Measurements from ENCODE around the gene SARM1. TPM values are rescaled to one million over a fixed set of nuclear protein-coding genes. Genes with fewer than 3 reads are reported as not detected.
A peak's percentile ranks its signal among the peaks of the same experiment; 100 is the strongest.

Gene SARM1
- total and polyA plus RNA-seq, 2 of the 13 experiments (the other 11 are each of a cell fraction or from before 2014, with no cell fraction given): 0.73 to 0.86 TPM

DNA sequence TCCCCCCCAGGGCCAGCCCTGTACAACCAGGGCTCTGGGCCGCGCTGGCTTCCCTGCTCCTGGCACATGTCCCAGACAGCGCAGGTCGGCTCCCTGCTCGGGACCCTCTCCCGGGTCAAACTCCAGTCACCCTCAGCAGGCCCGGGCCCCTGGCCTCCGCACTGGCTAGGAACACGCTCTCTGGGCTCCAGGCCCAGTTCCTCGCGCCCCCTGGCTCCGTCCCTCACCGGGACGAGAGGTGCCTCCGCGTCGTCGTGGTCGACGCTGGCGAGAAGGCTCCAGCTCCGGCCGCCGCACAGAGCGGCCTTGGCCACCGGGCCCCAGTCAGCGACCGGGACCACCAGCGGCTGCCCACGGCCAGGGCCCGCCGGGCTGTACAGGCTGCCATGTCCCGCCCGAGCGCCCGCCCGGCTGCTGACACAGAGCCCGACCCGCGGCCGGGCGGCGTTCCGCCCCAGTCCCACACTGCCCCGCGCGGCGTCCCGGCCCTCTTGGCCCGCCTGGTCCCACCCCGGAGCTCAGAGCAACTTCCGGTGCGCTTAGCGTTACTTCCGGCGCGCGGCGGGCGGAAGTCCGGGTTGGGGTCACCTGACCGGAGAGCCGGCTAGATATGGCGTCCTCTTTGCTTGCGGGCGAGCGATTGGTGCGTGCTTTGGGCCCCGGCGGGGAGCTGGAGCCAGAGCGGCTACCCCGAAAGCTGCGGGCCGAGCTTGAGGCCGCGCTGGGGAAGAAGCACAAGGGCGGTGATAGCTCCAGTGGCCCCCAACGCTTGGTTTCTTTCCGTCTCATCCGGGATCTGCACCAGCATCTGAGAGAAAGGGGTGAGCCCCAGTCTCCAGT lies 14.2 kb upstream of the SARM1 start, which contains the start of gene POLDIP2 (continued):
- TF ChIP-seq, protein P1, sequence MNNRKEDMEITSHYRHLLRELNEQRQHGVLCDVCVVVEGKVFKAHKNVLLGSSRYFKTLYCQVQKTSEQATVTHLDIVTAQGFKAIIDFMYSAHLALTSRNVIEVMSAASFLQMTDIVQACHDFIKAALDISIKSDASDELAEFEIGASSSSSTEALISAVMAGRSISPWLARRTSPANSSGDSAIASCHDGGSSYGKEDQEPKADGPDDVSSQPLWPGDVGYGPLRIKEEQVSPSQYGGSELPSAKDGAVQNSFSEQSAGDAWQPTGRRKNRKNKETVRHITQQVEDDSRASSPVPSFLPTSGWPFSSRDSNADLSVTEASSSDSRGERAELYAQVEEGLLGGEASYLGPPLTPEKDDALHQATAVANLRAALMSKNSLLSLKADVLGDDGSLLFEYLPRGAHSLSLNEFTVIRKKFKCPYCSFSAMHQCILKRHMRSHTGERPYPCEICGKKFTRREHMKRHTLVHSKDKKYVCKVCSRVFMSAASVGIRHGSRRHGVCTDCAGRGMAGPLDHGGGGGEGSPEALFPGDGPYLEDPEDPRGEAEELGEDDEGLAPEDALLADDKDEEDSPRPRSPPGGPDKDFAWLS (CRISPR knock-in tag; IDR thresholded peaks at IDR 0.05; ENCODE audit: borderline replicate concordance): no peak
- TF ChIP-seq U2AF2 (IDR thresholded peaks at IDR 0.05; ENCODE audit: low read depth, low read length) (no peak), ZNF232 (CRISPR knock-in tag; IDR thresholded peaks at IDR 0.05; ENCODE audit: borderline replicate concordance) (no peak; the same call in 1 of the 2 replicates), HNRNPL (IDR thresholded peaks at IDR 0.05; ENCODE audit: low read depth, low read length) (no peak), TSC22D2 (CRISPR knock-in tag; IDR thresholded peaks at IDR 0.05; ENCODE audit: borderline replicate concordance) (peak; percentile 63; the same call in 1 of the 2 replicates), XBP1 (CRISPR knock-in tag; IDR thresholded peaks at IDR 0.05) (no peak), RFXAP (CRISPR knock-in tag; IDR thresholded peaks at IDR 0.05; ENCODE audit: borderline replicate concordance) (peak; percentile 56; the same call in 1 of the 2 replicates), JUND (CRISPR knock-in tag; IDR thresholded peaks at IDR 0.05) (no peak), SMAD3 (CRISPR knock-in tag; IDR thresholded peaks at IDR 0.05) (peak; percentile 86), ZNF550 (CRISPR knock-in tag; IDR thresholded peaks at IDR 0.05; ENCODE audit: borderline replicate concordance) (no peak), NFIC (IDR thresholded peaks at IDR 0.05; ENCODE audit: low read length) (peak; percentile 46; the same call in 1 of the 2 replicates), TBL1XR1 (IDR thresholded peaks at IDR 0.05; ENCODE audit: borderline replicate concordance, low read length, partially characterized antibody) (peak; percentile 7), TEAD2 (CRISPR knock-in tag; IDR thresholded peaks at IDR 0.05) (no peak), ZNF431 (CRISPR knock-in tag; IDR thresholded peaks at IDR 0.05; ENCODE audit: borderline replicate concordance, low read depth) (no peak), HDAC1 (CRISPR knock-in tag; IDR thresholded peaks at IDR 0.05) (peak; percentile 99), GABPA (IDR thresholded peaks at IDR 0.05; ENCODE audit: low read depth, low read length) (peak; percentile 98), GABPA (CRISPR knock-in tag; IDR thresholded peaks at IDR 0.05; ENCODE audit: low read depth) (peak; percentile 95), TARDBP (CRISPR knock-in tag; IDR thresholded peaks at IDR 0.05) (peak; percentile 97), ZNF234 (CRISPR knock-in tag; conservative IDR thresholded peaks at IDR 0.05) (no peak; the same call in 1 of the 2 replicates), FIP1L1 (IDR thresholded peaks at IDR 0.05; ENCODE audit: borderline replicate concordance, insufficient read depth, low read depth, low read length) (no peak), GABPB1 (CRISPR knock-in tag; IDR thresholded peaks at IDR 0.05) (peak; percentile 98), JUNB (CRISPR knock-in tag; IDR thresholded peaks at IDR 0.05; ENCODE audit: borderline replicate concordance) (no peak), SRSF1 (optimal IDR thresholded peaks at IDR 0.05; ENCODE audit: low read depth, low read length) (peak; percentile 64)
- TF ChIP-seq, protein P2, sequence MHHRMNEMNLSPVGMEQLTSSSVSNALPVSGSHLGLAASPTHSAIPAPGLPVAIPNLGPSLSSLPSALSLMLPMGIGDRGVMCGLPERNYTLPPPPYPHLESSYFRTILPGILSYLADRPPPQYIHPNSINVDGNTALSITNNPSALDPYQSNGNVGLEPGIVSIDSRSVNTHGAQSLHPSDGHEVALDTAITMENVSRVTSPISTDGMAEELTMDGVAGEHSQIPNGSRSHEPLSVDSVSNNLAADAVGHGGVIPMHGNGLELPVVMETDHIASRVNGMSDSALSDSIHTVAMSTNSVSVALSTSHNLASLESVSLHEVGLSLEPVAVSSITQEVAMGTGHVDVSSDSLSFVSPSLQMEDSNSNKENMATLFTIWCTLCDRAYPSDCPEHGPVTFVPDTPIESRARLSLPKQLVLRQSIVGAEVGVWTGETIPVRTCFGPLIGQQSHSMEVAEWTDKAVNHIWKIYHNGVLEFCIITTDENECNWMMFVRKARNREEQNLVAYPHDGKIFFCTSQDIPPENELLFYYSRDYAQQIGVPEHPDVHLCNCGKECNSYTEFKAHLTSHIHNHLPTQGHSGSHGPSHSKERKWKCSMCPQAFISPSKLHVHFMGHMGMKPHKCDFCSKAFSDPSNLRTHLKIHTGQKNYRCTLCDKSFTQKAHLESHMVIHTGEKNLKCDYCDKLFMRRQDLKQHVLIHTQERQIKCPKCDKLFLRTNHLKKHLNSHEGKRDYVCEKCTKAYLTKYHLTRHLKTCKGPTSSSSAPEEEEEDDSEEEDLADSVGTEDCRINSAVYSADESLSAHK (CRISPR knock-in tag; IDR thresholded peaks at IDR 0.05; ENCODE audit: borderline replicate concordance): no peak
- TF ChIP-seq, protein P3, sequence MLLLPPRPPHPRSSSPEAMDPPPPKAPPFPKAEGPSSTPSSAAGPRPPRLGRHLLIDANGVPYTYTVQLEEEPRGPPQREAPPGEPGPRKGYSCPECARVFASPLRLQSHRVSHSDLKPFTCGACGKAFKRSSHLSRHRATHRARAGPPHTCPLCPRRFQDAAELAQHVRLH (CRISPR knock-in tag; IDR thresholded peaks at IDR 0.05; ENCODE audit: borderline replicate concordance, low read depth): peak; percentile 91
- TF ChIP-seq, protein P4, sequence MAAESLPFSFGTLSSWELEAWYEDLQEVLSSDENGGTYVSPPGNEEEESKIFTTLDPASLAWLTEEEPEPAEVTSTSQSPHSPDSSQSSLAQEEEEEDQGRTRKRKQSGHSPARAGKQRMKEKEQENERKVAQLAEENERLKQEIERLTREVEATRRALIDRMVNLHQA (CRISPR knock-in tag; IDR thresholded peaks at IDR 0.05): no peak
